GM12874 (cell line): ENCODE results near the gene SLC6A4.

Experiments used
- TF ChIP-seq, protein P1 (sequence below): IDR thresholded peaks from 2 replicates; pipeline ENCODE4 v1.5.1; 2011; ENCODE audit warnings: low read depth, mild to moderate bottlenecking, control low read depth, low read length, moderate library complexity; ENCODE audit not compliant: insufficient read depth

The SLC6A4 gene

DNA sequence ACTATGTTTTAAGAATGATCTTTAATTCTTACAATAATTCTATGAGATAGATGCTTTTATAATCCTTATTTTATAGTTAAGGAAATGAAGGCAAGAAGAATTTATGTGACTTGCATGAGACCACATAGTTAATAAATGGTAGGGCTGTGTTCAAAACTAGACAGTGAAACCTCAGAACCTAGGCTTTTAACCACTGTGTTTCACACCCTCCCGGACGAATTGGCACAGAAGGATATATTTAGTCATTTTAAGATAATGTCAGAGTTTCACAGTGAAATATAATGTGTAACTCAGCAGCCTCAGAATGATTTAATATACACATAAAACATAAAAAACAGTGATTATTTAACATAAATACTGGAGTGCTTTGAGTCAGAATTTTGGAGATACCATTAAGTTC is 61.8 kb downstream of the SLC6A4 start:
- TF ChIP-seq, protein P1, sequence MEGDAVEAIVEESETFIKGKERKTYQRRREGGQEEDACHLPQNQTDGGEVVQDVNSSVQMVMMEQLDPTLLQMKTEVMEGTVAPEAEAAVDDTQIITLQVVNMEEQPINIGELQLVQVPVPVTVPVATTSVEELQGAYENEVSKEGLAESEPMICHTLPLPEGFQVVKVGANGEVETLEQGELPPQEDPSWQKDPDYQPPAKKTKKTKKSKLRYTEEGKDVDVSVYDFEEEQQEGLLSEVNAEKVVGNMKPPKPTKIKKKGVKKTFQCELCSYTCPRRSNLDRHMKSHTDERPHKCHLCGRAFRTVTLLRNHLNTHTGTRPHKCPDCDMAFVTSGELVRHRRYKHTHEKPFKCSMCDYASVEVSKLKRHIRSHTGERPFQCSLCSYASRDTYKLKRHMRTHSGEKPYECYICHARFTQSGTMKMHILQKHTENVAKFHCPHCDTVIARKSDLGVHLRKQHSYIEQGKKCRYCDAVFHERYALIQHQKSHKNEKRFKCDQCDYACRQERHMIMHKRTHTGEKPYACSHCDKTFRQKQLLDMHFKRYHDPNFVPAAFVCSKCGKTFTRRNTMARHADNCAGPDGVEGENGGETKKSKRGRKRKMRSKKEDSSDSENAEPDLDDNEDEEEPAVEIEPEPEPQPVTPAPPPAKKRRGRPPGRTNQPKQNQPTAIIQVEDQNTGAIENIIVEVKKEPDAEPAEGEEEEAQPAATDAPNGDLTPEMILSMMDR: no peak

DNA sequence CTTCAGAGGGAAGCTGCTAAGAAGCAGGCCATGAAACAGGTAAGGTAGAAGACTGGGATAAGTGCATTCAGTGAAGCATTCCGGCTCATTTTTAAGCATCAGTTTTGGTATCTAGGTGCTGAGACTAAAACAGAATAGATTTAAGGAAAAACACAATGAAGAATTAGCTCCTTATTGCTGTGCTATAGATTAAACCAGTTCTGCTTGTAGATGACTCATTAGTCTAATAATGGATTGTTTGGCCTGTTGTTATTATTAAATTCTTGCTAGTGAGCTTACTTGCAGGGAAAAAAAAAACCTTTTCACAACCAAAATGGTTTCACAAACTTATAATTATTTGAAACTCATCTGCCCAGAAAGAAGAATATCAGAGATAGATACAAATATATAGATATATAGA is 62.9 kb downstream of the SLC6A4 start:
- TF ChIP-seq, protein P1: no peak

DNA sequence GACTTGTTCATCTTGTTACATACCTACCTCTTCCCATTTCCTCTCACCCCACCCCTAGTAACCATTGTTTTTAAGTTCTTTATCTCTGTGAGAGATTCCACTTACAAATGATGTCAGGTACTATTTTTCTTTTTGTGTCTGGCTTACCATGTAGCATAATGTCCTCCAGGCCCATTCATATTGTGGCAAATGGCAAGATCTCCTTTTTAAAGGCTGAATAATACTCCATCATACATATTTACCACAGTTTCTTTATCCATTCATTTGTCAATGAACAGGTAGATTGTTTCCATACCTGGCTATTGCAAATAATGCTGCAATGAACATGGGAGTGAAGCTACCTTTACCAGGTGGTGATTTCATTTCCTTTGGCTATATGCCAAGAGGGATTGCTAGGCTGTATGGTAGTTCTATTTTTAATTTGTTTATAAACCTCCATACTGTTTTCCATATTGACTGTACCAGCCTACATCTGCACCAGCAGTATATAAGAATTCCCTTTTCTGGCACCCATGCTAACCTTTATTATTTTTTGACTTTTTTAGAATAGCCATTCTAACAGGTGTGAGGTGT is 65.0 kb downstream of the SLC6A4 start:
- TF ChIP-seq, protein P1: no peak

DNA sequence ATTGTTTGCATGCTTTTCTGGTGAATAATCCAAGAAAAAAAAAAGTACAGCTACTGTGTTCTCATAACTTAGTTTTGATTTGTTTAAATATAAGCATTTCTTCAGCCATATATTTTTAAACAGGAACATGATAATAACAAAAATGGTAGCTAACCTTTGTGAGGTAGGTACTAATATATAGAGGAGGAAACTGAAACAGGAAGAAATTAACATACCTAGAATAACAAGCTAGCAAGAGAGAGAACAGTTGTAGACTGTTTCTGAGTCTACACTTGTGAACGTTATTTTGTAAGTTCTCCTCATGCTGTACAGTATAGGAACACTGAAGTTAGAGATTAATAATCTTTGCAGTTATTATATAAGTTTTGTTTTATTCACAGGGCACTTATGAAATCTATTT is 69.5 kb downstream of the SLC6A4 start:
- TF ChIP-seq, protein P1: no peak

DNA sequence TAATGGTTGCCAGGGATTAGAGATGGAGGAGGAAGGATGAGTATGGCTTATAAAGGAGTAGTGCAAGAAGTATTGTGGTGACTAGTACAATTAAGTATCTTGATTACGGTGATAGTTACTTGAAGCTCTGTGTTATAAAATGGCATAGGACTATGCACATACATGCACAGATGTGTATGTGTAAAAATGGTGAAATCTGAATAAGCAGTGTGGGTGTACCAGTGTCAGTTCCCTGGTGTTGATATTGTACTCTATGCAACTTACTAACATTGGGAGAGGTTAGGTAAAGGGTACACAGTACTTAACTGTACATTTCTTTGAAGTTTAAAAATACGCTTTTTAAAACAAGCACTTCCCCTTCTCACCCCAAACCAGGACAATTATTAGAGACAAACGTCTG is 70.3 kb downstream of the SLC6A4 start:
- TF ChIP-seq, protein P1: no peak

DNA sequence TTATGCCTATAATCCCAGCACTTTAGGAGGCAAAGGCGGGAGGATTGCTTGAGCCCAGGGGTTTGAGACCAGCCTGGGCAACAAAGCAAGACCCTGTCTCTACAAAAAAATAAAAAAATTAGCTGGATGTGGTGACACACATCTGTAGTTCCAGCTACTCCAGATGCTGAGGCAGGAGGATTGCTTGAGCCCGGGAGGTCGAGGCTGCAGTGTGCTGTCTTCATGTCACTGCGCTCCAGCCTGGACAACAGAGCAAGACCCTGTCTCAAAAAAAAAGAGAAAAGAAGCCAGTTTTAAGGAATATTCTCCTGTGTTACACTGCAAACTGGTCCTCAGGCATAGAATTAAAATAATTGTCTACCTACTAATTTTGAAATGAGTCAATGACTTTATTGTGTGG is 71.0 kb downstream of the SLC6A4 start:
- TF ChIP-seq, protein P1: no peak

DNA sequence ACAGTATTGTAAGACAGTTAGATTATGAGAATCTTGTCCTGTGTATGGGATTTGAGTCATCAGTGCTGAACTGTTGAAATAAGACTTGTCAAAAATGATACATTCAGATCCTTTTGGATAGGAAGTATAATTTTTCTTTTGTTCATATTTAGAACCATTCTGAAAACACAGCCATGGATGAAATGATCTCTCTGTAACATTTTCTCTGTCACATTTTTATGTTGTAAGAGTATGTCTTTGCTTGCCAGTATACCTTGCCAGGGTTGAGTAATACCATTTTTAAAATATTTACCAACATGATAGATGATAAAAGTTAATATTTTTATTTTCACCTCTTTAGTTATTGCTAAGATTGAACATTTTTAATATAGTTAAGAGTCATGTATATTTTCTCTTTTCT is 73.9 kb downstream of the SLC6A4 start:
- TF ChIP-seq, protein P1: no peak
